A673 (cell line): ENCODE data around the gene SSH2.

Source experiments
- CTCF ChIP-seq: fragments of 300-800, 200-600 bp; sonication (generic); conservative IDR thresholded peaks from 2 replicates; pipeline ENCODE4 v1.5.1; 2017; ENCODE audit warnings: low read depth, mild to moderate bottlenecking, antibody characterized with exemption, low read length, moderate library complexity, mixed read lengths
- EZH2 ChIP-seq: fragments of 200-600 bp; sonication (generic); IDR thresholded peaks from 2 replicates; pipeline ENCODE4 v1.6.1; 2017; ENCODE audit warnings: borderline replicate concordance, low read depth, mild to moderate bottlenecking, mixed read lengths, antibody characterized with exemption, low read length; ENCODE audit not compliant: poor library complexity, severe bottlenecking

GRCh38 chr17:29835435-29836351, 94.3 kb downstream of the SSH2 start:
- TF ChIP-seq CTCF (no peak), EZH2 (no peak)
